ENCODE data around the gene PRR20E.
"Not testable (repeated sequence)": the region's sequence is repeated elsewhere in the genome, so short reads cannot be mapped to it uniquely, and the experiment has no call there.

Gene PRR20E

GRCh38 chr13:57160332-57160731 is 6.7 kb upstream of the PRR20E start, which contains the start of gene PRR20D:
TSS of gene PRR20D (plus strand) at chr13:57160632. CDS start at chr13:57161019, 387 bp downstream.
- not testable (repeated sequence) for H3K4me1 ChIP-seq (ENCODE audit: control insufficient read depth, insufficient read depth, low read length); H3K36me3 ChIP-seq (ENCODE audit: control insufficient read depth in 2 of 2, insufficient read depth in 2 of 2, low read length in 2 of 2); H3K27me3 ChIP-seq (ENCODE audit: control insufficient read depth in 1 of 2, insufficient read depth in 2 of 2, low read length in 2 of 2); H3K9me3 ChIP-seq (ENCODE audit: control insufficient read depth in 2 of 2, low read length in 2 of 2); H3K27ac ChIP-seq (ENCODE audit: low read length); H3K9ac ChIP-seq (ENCODE audit: low read length in 2 of 2); H3K4me3 ChIP-seq (ENCODE audit: low read length in 2 of 2)

GRCh38 chr13:57191667-57192066 is 24.7 kb downstream of the PRR20E start:
- H3K27ac ChIP-seq (ENCODE audit: low read length) = no peak overlapping the region
- no peaks in the 10 kb centered on the region for H3K4me1 ChIP-seq (ENCODE audit: control insufficient read depth, insufficient read depth, low read length)
- H3K9me3 ChIP-seq (ENCODE audit: control insufficient read depth in 2 of 2, low read length in 2 of 2) = no peaks in the 10 kb centered on the region
- no peak overlapping the region for H3K4me3 ChIP-seq (ENCODE audit: low read length in 2 of 2)
- H3K9ac ChIP-seq (ENCODE audit: low read length in 2 of 2) = no peak overlapping the region
- no peaks in the 10 kb centered on the region for H3K27me3 ChIP-seq (ENCODE audit: control insufficient read depth in 1 of 2, insufficient read depth in 2 of 2, low read length in 2 of 2)
- H3K36me3 ChIP-seq (ENCODE audit: control insufficient read depth in 2 of 2, insufficient read depth in 2 of 2, low read length in 2 of 2) = no peaks in the 10 kb centered on the region

- Histone ChIP-seq H3K4me1 (ENCODE audit: control insufficient read depth, insufficient read depth, low read length) (no peaks in the 10 kb centered on the region), H3K9ac (ENCODE audit: low read length in 2 of 2) (no peak overlapping the region), H3K4me3 (ENCODE audit: low read length in 2 of 2) (no peak overlapping the region), H3K27me3 (ENCODE audit: control insufficient read depth in 1 of 2, insufficient read depth in 2 of 2, low read length in 2 of 2) (no peaks in the 10 kb centered on the region), H3K27ac (ENCODE audit: low read length) (no peak overlapping the region), H3K9me3 (ENCODE audit: control insufficient read depth in 2 of 2, low read length in 2 of 2) (no peaks in the 10 kb centered on the region), H3K36me3 (ENCODE audit: control insufficient read depth in 2 of 2, insufficient read depth in 2 of 2, low read length in 2 of 2) (no peaks in the 10 kb centered on the region)
These were observed 46.0 kb downstream of the PRR20E start for GRCh38 chr13:57212989-57213388.
